Spleen (tissue), 7 donors: ENCODE data around the gene LRRC4B.

ENCODE experiments used
- POLR2A ChIP-seq, 3 donors: fragments of 450-650 bp; IDR thresholded peaks; one replicate each; pipeline ENCODE4 v1.5.1; 2017; ENCODE audit warnings: antibody characterized with exemption in 3 of 3, mild to moderate bottlenecking in 1 of 3
- TF ChIP-seq, protein P1 (sequence below), 11 experiments: fragments of 200-600 bp in 7 of 11; fragments of 450-650 bp in 4 of 11; sonication (generic) in 4 of 11; IDR thresholded peaks in 8 of 11; conservative IDR thresholded peaks in 3 of 11; 1 replicate in 7 of 11; 2 replicates in 4 of 11; pipeline versions ENCODE4 v1.4.0 to v1.8.0; 2016 to 2021; ENCODE audit warnings: antibody characterized with exemption in 11 of 11, inconsistent platforms in 4 of 11, mild to moderate bottlenecking in 1 of 11
- donor health status: DM: no; HTN: no; CAD: no; lungs with moderate emphysema.
- donor health status: DM: no; HTN: no; CAD: no.
- donor health status: DM: no; HTN: no; CAD: no.

DNA sequence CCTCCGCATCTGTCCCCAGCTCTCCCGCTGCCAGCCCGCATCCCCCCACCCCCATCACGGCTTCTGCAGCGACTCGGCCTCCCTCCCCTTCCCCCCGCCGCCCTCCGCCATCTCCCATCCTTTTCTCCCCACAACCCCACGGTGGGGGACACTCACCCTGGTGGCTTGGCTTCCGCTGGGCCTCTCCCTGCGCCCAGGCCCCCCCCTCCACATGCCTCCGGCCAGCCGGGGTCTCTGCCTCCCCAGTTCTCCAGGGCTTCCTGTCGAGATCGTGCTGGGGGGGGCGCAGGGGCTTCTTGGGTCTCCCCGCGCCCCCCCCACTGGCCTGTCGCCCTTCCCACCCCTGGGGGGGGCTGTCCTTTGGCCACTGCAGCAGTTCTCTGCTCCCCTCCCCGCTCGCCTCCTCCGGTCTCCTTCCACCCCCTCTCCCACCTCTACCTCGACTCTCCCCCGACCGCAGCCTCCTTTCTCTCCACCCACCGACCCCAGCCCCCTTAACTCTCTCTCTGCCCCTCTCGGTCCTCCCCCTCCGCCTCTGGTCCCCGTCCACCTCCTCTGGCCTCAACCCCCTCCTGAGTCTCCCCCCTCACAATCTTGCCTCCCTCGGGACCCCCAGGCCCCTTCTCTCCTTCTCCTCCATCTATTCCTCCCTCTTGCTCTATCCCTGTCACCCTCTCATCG, 17.1 kb downstream of the LRRC4B start:
- no peak for TF ChIP-seq POLR2A (IDR thresholded peaks at IDR 0.05)
- TF ChIP-seq, protein P1, sequence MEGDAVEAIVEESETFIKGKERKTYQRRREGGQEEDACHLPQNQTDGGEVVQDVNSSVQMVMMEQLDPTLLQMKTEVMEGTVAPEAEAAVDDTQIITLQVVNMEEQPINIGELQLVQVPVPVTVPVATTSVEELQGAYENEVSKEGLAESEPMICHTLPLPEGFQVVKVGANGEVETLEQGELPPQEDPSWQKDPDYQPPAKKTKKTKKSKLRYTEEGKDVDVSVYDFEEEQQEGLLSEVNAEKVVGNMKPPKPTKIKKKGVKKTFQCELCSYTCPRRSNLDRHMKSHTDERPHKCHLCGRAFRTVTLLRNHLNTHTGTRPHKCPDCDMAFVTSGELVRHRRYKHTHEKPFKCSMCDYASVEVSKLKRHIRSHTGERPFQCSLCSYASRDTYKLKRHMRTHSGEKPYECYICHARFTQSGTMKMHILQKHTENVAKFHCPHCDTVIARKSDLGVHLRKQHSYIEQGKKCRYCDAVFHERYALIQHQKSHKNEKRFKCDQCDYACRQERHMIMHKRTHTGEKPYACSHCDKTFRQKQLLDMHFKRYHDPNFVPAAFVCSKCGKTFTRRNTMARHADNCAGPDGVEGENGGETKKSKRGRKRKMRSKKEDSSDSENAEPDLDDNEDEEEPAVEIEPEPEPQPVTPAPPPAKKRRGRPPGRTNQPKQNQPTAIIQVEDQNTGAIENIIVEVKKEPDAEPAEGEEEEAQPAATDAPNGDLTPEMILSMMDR (IDR thresholded peaks at IDR 0.05 in 8 of 11, conservative IDR thresholded peaks at IDR 0.05 in 3 of 11): no peak
